Coronary artery (tissue), 2 donors: ENCODE measurements around the gene TMEFF2.

Experiments
- DNase-seq: peaks from one replicate; pipeline ENCODE4 v3.0.0-alpha.2; 2017; ENCODE audit warnings: low spot score
- H3K27ac ChIP-seq, 2 donors: fragments of 200-600 bp; sonication (generic); one replicate each; pipeline ENCODE4 v1.5.1; 2016 to 2019
- H3K4me3 ChIP-seq: fragments of 200-600 bp; sonication (generic); 2 replicates; pipeline ENCODE4 v1.5.1; 2016; ENCODE audit warnings: mild to moderate bottlenecking, moderate library complexity
- TF ChIP-seq, protein P1 (sequence below): fragments of 200-600 bp; sonication (generic); IDR thresholded peaks from one replicate; pipeline ENCODE4 v1.5.1; 2019; ENCODE audit warnings: antibody characterized with exemption

TMEFF2 gene

DNA sequence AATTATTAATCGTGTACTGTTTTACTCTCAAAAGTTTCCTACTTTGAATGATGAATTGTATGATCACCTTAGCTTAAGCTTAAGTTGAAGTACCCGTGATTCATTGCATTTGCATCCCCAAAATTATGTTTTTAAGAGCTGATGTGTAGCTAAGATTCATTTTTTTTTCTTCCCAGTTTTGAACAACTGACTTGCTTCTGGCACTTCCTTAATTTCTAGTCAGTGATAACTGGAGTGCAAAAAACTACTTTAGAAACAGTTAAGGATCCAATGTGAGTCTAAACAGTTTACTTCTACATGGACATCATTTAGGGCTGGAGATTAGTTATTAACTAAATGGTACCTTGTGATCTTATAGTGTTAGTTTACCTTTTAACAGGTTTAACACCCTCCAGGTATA, 223.9 kb downstream of the TMEFF2 start:
- H3K4me3 ChIP-seq = no peak overlapping the region
- H3K27ac ChIP-seq = no peak overlapping the region
- TF ChIP-seq, protein P1, sequence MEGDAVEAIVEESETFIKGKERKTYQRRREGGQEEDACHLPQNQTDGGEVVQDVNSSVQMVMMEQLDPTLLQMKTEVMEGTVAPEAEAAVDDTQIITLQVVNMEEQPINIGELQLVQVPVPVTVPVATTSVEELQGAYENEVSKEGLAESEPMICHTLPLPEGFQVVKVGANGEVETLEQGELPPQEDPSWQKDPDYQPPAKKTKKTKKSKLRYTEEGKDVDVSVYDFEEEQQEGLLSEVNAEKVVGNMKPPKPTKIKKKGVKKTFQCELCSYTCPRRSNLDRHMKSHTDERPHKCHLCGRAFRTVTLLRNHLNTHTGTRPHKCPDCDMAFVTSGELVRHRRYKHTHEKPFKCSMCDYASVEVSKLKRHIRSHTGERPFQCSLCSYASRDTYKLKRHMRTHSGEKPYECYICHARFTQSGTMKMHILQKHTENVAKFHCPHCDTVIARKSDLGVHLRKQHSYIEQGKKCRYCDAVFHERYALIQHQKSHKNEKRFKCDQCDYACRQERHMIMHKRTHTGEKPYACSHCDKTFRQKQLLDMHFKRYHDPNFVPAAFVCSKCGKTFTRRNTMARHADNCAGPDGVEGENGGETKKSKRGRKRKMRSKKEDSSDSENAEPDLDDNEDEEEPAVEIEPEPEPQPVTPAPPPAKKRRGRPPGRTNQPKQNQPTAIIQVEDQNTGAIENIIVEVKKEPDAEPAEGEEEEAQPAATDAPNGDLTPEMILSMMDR = no peak
- no peak for DNase-seq

- Histone ChIP-seq H3K27ac (no peak overlapping the region), H3K4me3 (no peak overlapping the region)
- TF ChIP-seq, protein P1 = no peak
- no peak for DNase-seq
Measured at GRCh38 chr2:191968120-191968519, 226.6 kb downstream of the TMEFF2 start.

GRCh38 chr2:191965733-191966132, 229.0 kb downstream of the TMEFF2 start:
- no peak overlapping the region for H3K4me3 ChIP-seq
- TF ChIP-seq, protein P1 = no peak
- DNase-seq = no peak
- no peak overlapping the region for H3K27ac ChIP-seq

DNA sequence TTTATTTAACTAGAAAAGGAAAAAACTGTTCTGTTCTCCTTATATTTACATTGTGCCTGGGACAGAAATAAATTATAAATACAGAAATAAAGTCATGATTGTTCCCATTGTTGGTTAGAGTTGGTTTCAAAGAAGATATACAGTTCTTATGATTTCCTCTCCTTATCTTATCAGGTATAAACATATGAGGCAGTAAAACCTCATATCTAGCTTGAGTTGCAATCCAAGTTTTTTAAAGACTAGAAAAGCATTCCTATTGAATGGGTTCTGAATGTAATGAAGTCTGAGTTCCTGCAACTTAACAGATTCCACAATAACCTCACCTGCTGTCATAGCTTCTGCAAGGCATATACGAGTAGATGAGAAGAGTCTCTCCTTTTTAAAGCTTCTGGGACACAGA, 233.2 kb downstream of the TMEFF2 start:
- H3K27ac ChIP-seq = no peak overlapping the region
- DNase-seq = no peak
- H3K4me3 ChIP-seq = no peak overlapping the region
- TF ChIP-seq, protein P1 = no peak

DNA sequence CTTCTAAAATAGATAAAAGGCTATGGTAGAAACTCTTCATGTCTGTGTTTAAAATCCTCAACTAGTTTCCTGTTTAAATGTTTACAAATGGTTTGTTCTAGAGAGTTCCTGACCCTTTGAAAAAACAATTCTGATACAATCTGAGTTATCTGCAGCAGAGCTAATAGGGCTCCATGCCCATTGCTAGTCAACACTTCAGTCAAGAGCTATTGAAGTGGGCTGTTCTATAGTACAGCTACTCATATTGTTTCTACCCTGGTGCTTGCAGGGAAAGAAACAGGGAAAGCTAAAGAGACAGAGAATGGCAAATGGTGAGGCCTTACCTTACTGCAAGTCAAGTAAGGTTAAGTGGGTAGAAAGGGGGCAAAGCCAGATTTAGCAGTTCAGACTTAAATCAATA, 235.5 kb downstream of the TMEFF2 start:
- DNase-seq = no peak
- Histone ChIP-seq H3K4me3 (no peak overlapping the region), H3K27ac (no peak overlapping the region)
- TF ChIP-seq, protein P1 = no peak

GRCh38 chr2:191957996-191958860, 236.5 kb downstream of the TMEFF2 start:
- no peak for DNase-seq
- H3K4me3 ChIP-seq = no peak overlapping the region
- TF ChIP-seq, protein P1 = no peak
- no peak overlapping the region for H3K27ac ChIP-seq

DNA sequence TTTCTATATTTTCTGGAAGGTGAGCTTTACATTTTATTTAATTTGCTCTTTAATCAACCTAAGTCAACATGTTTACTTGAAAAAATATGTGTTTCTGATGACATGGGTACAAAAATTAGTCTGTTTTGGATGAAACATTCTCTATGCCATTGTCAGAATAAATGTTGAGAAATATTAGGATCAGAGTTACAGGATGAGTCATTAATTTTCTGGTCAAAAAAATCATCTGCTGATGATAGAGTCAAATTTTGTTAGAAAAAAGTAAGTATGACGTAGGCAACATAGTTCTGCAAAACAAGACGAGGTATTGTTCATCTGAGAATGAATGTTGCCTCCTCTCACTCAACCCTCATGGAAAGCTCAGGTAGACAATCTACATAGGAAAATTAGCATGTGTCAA, 240.3 kb downstream of the TMEFF2 start:
- DNase-seq = no peak
- TF ChIP-seq, protein P1 = no peak
- no peak overlapping the region for H3K27ac ChIP-seq
- no peak overlapping the region for H3K4me3 ChIP-seq
